ENCODE results near the gene PAFAH1B1.

PAFAH1B1 gene

DNA sequence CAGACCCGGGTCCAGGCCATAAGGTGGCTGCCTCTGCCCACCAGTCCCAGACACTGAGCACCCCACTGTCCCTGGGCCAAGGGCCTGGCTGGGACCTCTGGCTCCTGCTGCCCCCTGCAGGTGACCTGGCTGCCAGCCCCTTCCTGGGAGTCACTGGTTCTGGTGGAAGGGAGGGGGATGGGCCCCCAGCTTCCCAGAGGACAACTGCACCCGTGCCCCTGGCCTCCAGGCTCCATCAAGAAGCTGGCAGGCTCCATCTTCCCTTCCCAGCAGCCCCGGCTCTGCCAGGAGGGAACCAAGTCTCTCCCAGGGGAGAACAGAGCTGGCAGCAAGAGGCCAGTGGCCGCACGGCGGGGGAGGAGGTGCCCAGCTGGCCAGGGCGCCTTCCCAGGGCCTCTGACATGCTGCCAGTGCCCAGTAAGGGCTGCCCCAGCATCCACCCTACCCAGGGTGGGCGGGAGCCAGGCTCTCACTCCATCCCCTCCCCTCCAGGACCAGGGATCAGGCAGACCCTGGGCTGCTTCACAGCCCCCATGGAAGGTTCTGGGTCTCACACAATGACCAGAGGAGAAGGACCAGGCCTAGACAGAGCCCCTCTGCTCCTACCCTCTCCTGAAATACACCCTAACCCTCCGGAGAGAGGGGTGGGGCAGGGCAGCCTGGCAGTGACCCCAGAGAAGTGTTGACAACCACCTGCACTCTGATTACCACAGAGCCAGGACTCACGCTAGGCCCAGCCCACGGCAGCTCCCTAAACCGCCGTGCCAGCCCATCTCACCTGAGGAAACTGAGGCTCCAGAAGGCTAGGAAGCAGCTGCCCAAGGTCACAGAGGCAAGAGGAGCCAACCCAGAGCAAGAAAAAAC, 114.5 kb downstream of the PAFAH1B1 start:
- peaks cover 2% of the 10 kb centered on the region for H3K79me1 ChIP-seq (ENCODE audit: low read length)
- H2BK12ac ChIP-seq (ENCODE audit: low read length) = no peak overlapping the region
- H3K27ac ChIP-seq (ENCODE audit: low read depth, low read length) = no peak overlapping the region
- no peak overlapping the region for H2BK120ac ChIP-seq (ENCODE audit: insufficient read depth, low read length, poor library complexity)
- no peak overlapping the region for H4K8ac ChIP-seq (ENCODE audit: low read depth, low read length)
- H3K14ac ChIP-seq (ENCODE audit: low read length) = no peak overlapping the region
- H3K4ac ChIP-seq (ENCODE audit: low read depth, low read length) = peak overlapping the region; percentile 78
- WGBS (ENCODE audit: extremely low coverage, insufficient coverage, insufficient read length) = no CpG with 5 or more reads among the region's 13 CpGs
- peaks cover 18 to 29% of the 10 kb centered on the region in 2 experiments for H3K4me1 ChIP-seq (ENCODE audit: control insufficient read depth in 1 of 2, insufficient read depth in 2 of 2, low read length in 2 of 2)
- H3K27me3 ChIP-seq (ENCODE audit: insufficient read depth, low read length) = no peaks in the 10 kb centered on the region
- peaks cover 14% of the 10 kb centered on the region for H3K79me2 ChIP-seq (ENCODE audit: control insufficient read depth, insufficient read depth, low read length, poor library complexity)
- H3K4me2 ChIP-seq (ENCODE audit: low read length) = no peak overlapping the region
- H2BK5ac ChIP-seq (ENCODE audit: low read depth, low read length, poor library complexity) = no peak overlapping the region
- H3K23ac ChIP-seq (ENCODE audit: low read length) = no peak overlapping the region
- H3K4me3 ChIP-seq (ENCODE audit: low read depth, low read length) = no peak overlapping the region
- H2AFZ ChIP-seq (ENCODE audit: insufficient read depth, low read length, poor library complexity) = no peak overlapping the region
- H4K91ac ChIP-seq (ENCODE audit: low read depth, low read length) = no peak overlapping the region
- no peak overlapping the region for H3K9ac ChIP-seq (ENCODE audit: low read length)
- H3K36me3 ChIP-seq (ENCODE audit: control insufficient read depth in 1 of 2, insufficient read depth in 2 of 2, low read length in 2 of 2) = peaks cover 10 to 17% of the 10 kb centered on the region in 2 experiments
- no peak for DNase-seq
- no peaks in the 10 kb centered on the region for H3K9me3 ChIP-seq (ENCODE audit: insufficient read depth, low read depth, low read length)
- no peak overlapping the region for H4K12ac ChIP-seq (ENCODE audit: low read depth, low read length)
- H3K18ac ChIP-seq (ENCODE audit: low read length) = no peak overlapping the region
- H2AK5ac ChIP-seq (ENCODE audit: low read length) = no peak overlapping the region

DNA sequence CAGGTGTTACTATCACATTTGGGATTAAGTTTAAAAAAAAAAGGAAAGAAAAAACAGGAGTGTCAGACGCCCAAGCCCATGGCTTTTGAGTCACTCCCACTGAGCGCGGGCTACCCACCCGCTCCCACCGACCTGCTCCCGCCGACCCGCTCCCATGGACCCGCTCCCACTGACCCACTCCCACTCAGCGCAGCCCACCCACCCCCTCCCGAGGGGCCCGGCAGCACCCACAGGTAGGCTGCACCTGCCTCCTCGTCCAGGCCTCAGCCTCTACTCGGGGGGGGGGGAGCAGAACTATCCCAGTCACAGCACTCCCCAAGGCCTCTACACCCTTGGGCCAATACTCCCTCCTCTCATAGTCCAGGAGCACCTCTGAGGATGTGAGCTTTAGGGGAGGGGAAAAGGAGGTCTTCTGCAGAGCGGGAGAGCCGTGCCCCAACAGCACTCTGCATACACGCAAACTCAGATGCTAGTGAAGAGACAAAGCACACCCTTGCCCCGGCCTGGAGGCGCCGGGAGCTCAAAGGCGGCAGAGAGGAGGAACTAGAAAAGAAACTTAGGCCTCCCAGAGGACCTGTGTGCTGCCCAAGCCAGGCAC, 115.2 kb downstream of the PAFAH1B1 start:
- peaks cover 14% of the 10 kb centered on the region for H3K79me2 ChIP-seq (ENCODE audit: control insufficient read depth, insufficient read depth, low read length, poor library complexity)
- WGBS (ENCODE audit: extremely low coverage, insufficient coverage, insufficient read length) = no CpG with 5 or more reads among the region's 21 CpGs
- peaks cover 18 to 29% of the 10 kb centered on the region in 2 experiments for H3K4me1 ChIP-seq (ENCODE audit: control insufficient read depth in 1 of 2, insufficient read depth in 2 of 2, low read length in 2 of 2)
- no peak overlapping the region for H3K4me3 ChIP-seq (ENCODE audit: low read depth, low read length)
- DNase-seq = no peak
- H2BK12ac ChIP-seq (ENCODE audit: low read length) = no peak overlapping the region
- no peak overlapping the region for H4K91ac ChIP-seq (ENCODE audit: low read depth, low read length)
- H4K8ac ChIP-seq (ENCODE audit: low read depth, low read length) = no peak overlapping the region
- no peak overlapping the region for H3K23ac ChIP-seq (ENCODE audit: low read length)
- no peak overlapping the region for H3K9ac ChIP-seq (ENCODE audit: low read length)
- no peak overlapping the region for H2BK5ac ChIP-seq (ENCODE audit: low read depth, low read length, poor library complexity)
- no peak overlapping the region for H3K27ac ChIP-seq (ENCODE audit: low read depth, low read length)
- peaks cover 2% of the 10 kb centered on the region for H3K79me1 ChIP-seq (ENCODE audit: low read length)
- no peak overlapping the region for H3K14ac ChIP-seq (ENCODE audit: low read length)
- H3K4ac ChIP-seq (ENCODE audit: low read depth, low read length) = peak overlapping the region; percentile 78
- no peaks in the 10 kb centered on the region for H3K27me3 ChIP-seq (ENCODE audit: insufficient read depth, low read length)
- peaks cover 5 to 10% of the 10 kb centered on the region in 2 experiments for H3K36me3 ChIP-seq (ENCODE audit: control insufficient read depth in 1 of 2, insufficient read depth in 2 of 2, low read length in 2 of 2)
- no peak overlapping the region for H3K18ac ChIP-seq (ENCODE audit: low read length)
- H2AK5ac ChIP-seq (ENCODE audit: low read length) = no peak overlapping the region
- no peak overlapping the region for H4K12ac ChIP-seq (ENCODE audit: low read depth, low read length)
- H2AFZ ChIP-seq (ENCODE audit: insufficient read depth, low read length, poor library complexity) = peak overlapping the region; percentile 28
- no peak overlapping the region for H2BK120ac ChIP-seq (ENCODE audit: insufficient read depth, low read length, poor library complexity)
- H3K9me3 ChIP-seq (ENCODE audit: insufficient read depth, low read depth, low read length) = no peaks in the 10 kb centered on the region
- no peak overlapping the region for H3K4me2 ChIP-seq (ENCODE audit: low read length)

DNA sequence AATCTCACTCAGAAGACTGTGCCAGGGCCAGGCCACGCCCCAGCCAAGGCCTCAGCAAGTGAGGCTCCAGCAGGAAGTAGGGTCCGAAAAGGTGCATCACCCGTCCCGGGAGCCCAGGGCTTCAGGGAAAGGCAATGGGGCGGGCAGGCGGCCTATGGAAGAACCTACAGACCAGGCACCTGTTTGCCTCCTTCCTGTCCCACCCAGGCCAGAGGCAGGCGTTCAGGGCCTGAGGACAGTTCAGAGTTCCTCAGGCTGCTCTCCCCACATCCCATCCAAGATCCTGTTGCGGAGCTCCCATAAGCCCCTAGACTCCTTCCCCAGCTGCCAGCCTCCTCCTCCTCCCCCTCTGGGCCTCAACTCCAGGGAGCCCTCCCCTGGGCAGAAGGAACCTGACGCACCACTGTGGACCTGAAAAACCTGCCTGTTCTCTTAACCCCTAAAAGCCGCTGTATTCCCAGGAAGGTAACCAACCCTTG, 115.8 kb downstream of the PAFAH1B1 start:
- peaks cover 0 to 5% of the 10 kb centered on the region in 2 experiments for H3K36me3 ChIP-seq (ENCODE audit: control insufficient read depth in 1 of 2, insufficient read depth in 2 of 2, low read length in 2 of 2)
- no peak overlapping the region for H2BK12ac ChIP-seq (ENCODE audit: low read length)
- H2AK5ac ChIP-seq (ENCODE audit: low read length) = no peak overlapping the region
- no peak overlapping the region for H3K14ac ChIP-seq (ENCODE audit: low read length)
- H3K9ac ChIP-seq (ENCODE audit: low read length) = no peak overlapping the region
- no peak overlapping the region for H3K4me3 ChIP-seq (ENCODE audit: low read depth, low read length)
- H3K27ac ChIP-seq (ENCODE audit: low read depth, low read length) = no peak overlapping the region
- H3K27me3 ChIP-seq (ENCODE audit: insufficient read depth, low read length) = no peaks in the 10 kb centered on the region
- peaks cover 2% of the 10 kb centered on the region for H3K79me1 ChIP-seq (ENCODE audit: low read length)
- H3K4me1 ChIP-seq (ENCODE audit: control insufficient read depth in 1 of 2, insufficient read depth in 2 of 2, low read length in 2 of 2) = peaks cover 18 to 29% of the 10 kb centered on the region in 2 experiments
- H4K12ac ChIP-seq (ENCODE audit: low read depth, low read length) = no peak overlapping the region
- H2AFZ ChIP-seq (ENCODE audit: insufficient read depth, low read length, poor library complexity) = peak overlapping the region; percentile 5
- no peaks in the 10 kb centered on the region for H3K9me3 ChIP-seq (ENCODE audit: insufficient read depth, low read depth, low read length)
- WGBS (ENCODE audit: extremely low coverage, insufficient coverage, insufficient read length) = no CpG with 5 or more reads among the region's 10 CpGs
- DNase-seq = no peak
- no peak overlapping the region for H2BK120ac ChIP-seq (ENCODE audit: insufficient read depth, low read length, poor library complexity)
- peaks cover 14% of the 10 kb centered on the region for H3K79me2 ChIP-seq (ENCODE audit: control insufficient read depth, insufficient read depth, low read length, poor library complexity)
- no peak overlapping the region for H3K23ac ChIP-seq (ENCODE audit: low read length)
- no peak overlapping the region for H4K8ac ChIP-seq (ENCODE audit: low read depth, low read length)
- H2BK5ac ChIP-seq (ENCODE audit: low read depth, low read length, poor library complexity) = no peak overlapping the region
- no peak overlapping the region for H3K18ac ChIP-seq (ENCODE audit: low read length)
- no peak overlapping the region for H3K4me2 ChIP-seq (ENCODE audit: low read length)
- H4K91ac ChIP-seq (ENCODE audit: low read depth, low read length) = no peak overlapping the region
- peak overlapping the region; percentile 78 for H3K4ac ChIP-seq (ENCODE audit: low read depth, low read length)

DNA sequence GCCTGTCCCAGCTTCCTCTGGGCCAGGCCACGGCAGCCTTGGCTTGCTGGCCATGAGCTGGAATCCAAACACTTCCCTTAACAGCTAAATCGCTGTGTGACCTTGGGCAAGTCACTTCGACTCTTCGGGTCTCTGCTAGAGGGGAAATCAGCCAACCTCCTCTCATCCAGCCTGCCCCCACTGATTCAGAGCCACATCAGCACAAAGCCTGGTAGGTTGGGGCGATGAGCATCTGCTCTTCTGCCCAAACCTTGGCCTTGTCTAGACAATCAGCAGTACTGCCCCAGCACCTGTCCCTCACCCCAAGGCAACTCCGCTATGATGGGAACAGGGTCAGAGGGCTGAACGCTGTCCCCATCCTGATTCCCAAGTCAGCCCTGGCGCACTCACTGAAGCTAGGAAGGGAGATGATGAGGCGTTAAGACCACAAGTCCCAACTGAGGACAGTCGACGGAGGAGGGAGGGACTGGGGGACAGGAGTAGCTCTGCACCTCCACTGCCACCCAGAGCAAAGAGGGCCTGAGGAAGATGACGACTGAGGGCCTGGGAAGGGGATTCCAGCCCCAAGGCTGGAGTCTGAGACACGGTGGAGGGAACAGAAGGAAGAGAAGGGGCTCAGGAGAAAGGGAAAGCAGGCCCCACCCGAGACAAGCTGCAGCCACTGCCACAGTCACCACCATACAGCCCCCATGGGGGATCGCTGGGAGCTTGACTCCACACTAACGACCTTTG, 116.8 kb downstream of the PAFAH1B1 start:
- H3K4me1 ChIP-seq (ENCODE audit: control insufficient read depth in 1 of 2, insufficient read depth in 2 of 2, low read length in 2 of 2) = peaks cover 18 to 29% of the 10 kb centered on the region in 2 experiments
- H2AFZ ChIP-seq (ENCODE audit: insufficient read depth, low read length, poor library complexity) = no peak overlapping the region
- H2BK12ac ChIP-seq (ENCODE audit: low read length) = no peak overlapping the region
- H4K91ac ChIP-seq (ENCODE audit: low read depth, low read length) = no peak overlapping the region
- H3K23ac ChIP-seq (ENCODE audit: low read length) = no peak overlapping the region
- H3K79me2 ChIP-seq (ENCODE audit: control insufficient read depth, insufficient read depth, low read length, poor library complexity) = peaks cover 14% of the 10 kb centered on the region
- H3K9ac ChIP-seq (ENCODE audit: low read length) = no peak overlapping the region
- no peaks in the 10 kb centered on the region for H3K27me3 ChIP-seq (ENCODE audit: insufficient read depth, low read length)
- no peak overlapping the region for H3K27ac ChIP-seq (ENCODE audit: low read depth, low read length)
- no peaks in the 10 kb centered on the region for H3K36me3 ChIP-seq (ENCODE audit: control insufficient read depth in 1 of 2, insufficient read depth in 2 of 2, low read length in 2 of 2)
- peak overlapping the region; percentile 86 for H3K4me2 ChIP-seq (ENCODE audit: low read length)
- no peak overlapping the region for H4K12ac ChIP-seq (ENCODE audit: low read depth, low read length)
- H3K4ac ChIP-seq (ENCODE audit: low read depth, low read length) = peak overlapping the region; percentile 28
- H3K14ac ChIP-seq (ENCODE audit: low read length) = no peak overlapping the region
- DNase-seq = no peak
- peaks cover 2% of the 10 kb centered on the region for H3K79me1 ChIP-seq (ENCODE audit: low read length)
- H4K8ac ChIP-seq (ENCODE audit: low read depth, low read length) = no peak overlapping the region
- no peak overlapping the region for H2AK5ac ChIP-seq (ENCODE audit: low read length)
- no peak overlapping the region for H2BK120ac ChIP-seq (ENCODE audit: insufficient read depth, low read length, poor library complexity)
- no peak overlapping the region for H3K18ac ChIP-seq (ENCODE audit: low read length)
- H3K9me3 ChIP-seq (ENCODE audit: insufficient read depth, low read depth, low read length) = no peaks in the 10 kb centered on the region
- no CpG with 5 or more reads among the region's 16 CpGs for WGBS (ENCODE audit: extremely low coverage, insufficient coverage, insufficient read length)
- H3K4me3 ChIP-seq (ENCODE audit: low read depth, low read length) = no peak overlapping the region
- H2BK5ac ChIP-seq (ENCODE audit: low read depth, low read length, poor library complexity) = no peak overlapping the region

Measured in trophoblast cell (in vitro differentiated cells and primary cell).